Heart left ventricle (tissue), 16 donors: Measurements from ENCODE around the gene SCGB1C2. TPM values are rescaled to one million over a fixed set of nuclear protein-coding genes. Genes with fewer than 3 reads are reported as not detected.
A peak's percentile ranks its signal among the peaks of the same experiment; 100 is the strongest.

Experiments used
- ATAC-seq, 4 donors: fragments of 200-7000 bp; cut with Tn5 transposase; one replicate each; pipeline ENCODE4 v1.9.1; 2020 to 2022; ENCODE audit warnings: moderate library complexity in 4 of 4, mild to moderate bottlenecking in 3 of 4, moderate number of reproducible peaks in 1 of 4
- DNase-seq, 5 donors: peaks; one replicate each; pipeline ENCODE4 v3.0.0-alpha.2; 2020
- H3K27ac ChIP-seq, 12 donors: fragments of 200-600 bp; sonication (generic) in 4 of 12; one replicate each; pipeline versions ENCODE4 v1.5.0 to v1.8.0; 2016 to 2022; ENCODE audit warnings: mild to moderate bottlenecking in 2 of 12
- H3K27me3 ChIP-seq, 9 donors: fragments of 200-600 bp; sonication (generic) in 2 of 9; one replicate each; pipeline versions ENCODE4 v1.5.1 to v1.8.0; 2016 to 2022; ENCODE audit warnings: mild to moderate bottlenecking in 3 of 9
- H3K36me3 ChIP-seq, 9 donors: fragments of 200-600 bp; sonication (generic) in 2 of 9; one replicate each; pipeline versions ENCODE4 v1.5.0 to v1.8.0; 2018 to 2022; ENCODE audit warnings: mild to moderate bottlenecking in 2 of 9
- H3K4me1 ChIP-seq, 12 donors: fragments of 200-600 bp; sonication (generic) in 4 of 12; one replicate each; pipeline versions ENCODE4 v1.5.0 to v1.8.0; 2016 to 2022; ENCODE audit warnings: mild to moderate bottlenecking in 3 of 12
- H3K4me3 ChIP-seq, 12 donors: fragments of 200-600 bp; sonication (generic) in 4 of 12; one replicate each; pipeline versions ENCODE4 v1.5.0 to v1.8.0; 2017 to 2022; ENCODE audit warnings: mild to moderate bottlenecking in 9 of 12, moderate library complexity in 4 of 12
- H3K9me3 ChIP-seq, 12 donors: fragments of 200-600 bp; sonication (generic) in 4 of 12; one replicate each; pipeline versions ENCODE4 v1.5.0 to v1.8.0; 2016 to 2022; ENCODE audit warnings: mild to moderate bottlenecking in 1 of 12
- CTCF ChIP-seq, 12 donors: fragments of 200-600 bp; sonication (generic) in 4 of 12; IDR thresholded peaks; one replicate each; pipeline versions ENCODE4 v1.5.0 to v1.8.0; 2018 to 2022; ENCODE audit warnings: antibody characterized with exemption in 12 of 12, mild to moderate bottlenecking in 5 of 12
- POLR2A ChIP-seq, 2 donors: fragments of 450-650 bp; IDR thresholded peaks; one replicate each; pipeline ENCODE4 v1.6.1; 2017; ENCODE audit warnings: antibody characterized with exemption in 2 of 2, mild to moderate bottlenecking in 2 of 2, moderate library complexity in 2 of 2
- WGBS, 4 donors: extraction: QIAGEN DNeasy Blood & Tissue Kit in 2 of 4; methylation state at CpG; one replicate each; pipeline versions ENCODE4 v1.1.5 to v1.1.7; 2013 to 2018; 5-methylcytosine and 5-hydroxymethylcytosine counted together
- intact Hi-C, 10 donors: fragments of 100-400 bp; cut with DNase I; formaldehyde crosslinking; loops; one replicate each; pipeline versions ENCODE4 v1.11.1 to v1.14.2; 2022
- polyA plus RNA-seq, 2 donors: library from polyadenylated mRNA; stranded (reverse); fragments of 200-250 nt; gene quantifications; one replicate each; pipeline ENCODE4 v1.2.3, GENCODE V29; 2013
- total RNA-seq, 9 donors: library from RNA; depleted of rRNA in 2 of 9; stranded (reverse); fragments of >200 nt in 2 of 9; fragmentation: NEBNext Ultra II Directional in 3 of 9; extraction: Animal tissue kit (Norgen Biotek cat#: 25700) in 3 of 9; gene quantifications; one replicate each; pipeline versions ENCODE4 v1.1.0 to v1.2.4, GENCODE V29; 2016 to 2023
- donor health status: ischemic (EF 13 %, LVEDD 7.1; RV severe dilation, severe dysfunction).
- donor health status: healthy with polysubstance abuse.
- donor health status: DM: no; HTN: yes; CAD: no.
- donor health status: DM: no; HTN: no; CAD: no.
- donor health status: ischemic (EF 25% LVEDD 6.9; RV normal size, moderate dysfunction).
- donor health status: ischemic (EF 25% LVEDD 5.7; RV mildly dilated, moderate dysfunction).
- donor health status: healthy.
- donor health status: DM: yes; HTN: yes; CAD: no.
- donor health status: ischemic (EF 35%, LVEDD 5.7; RV mildly dilated, moderate dysfunction).
- donor health status: nonischemic (EF 11% LVEDD 7.7; RV severe dilation, severe dysfunction).
- donor health status: DM: yes; HTN: yes; CAD: no.
- donor health status: PGD.
- donor health status: ischemic (EF 29% LVEDD 5.4; RV normal size, mild dysfunction).
- donor health status: nonischemic (EF 23%, LVEDD 6.1; RV moderate dilation, normal function).

SCGB1C2 gene
- total and polyA plus RNA-seq, 11 donors, result not detected

GRCh38 chr17:151886-152859 lies 14.8 kb downstream of the SCGB1C2 start:
- Histone ChIP-seq H3K4me1 (no peaks in the 10 kb centered on the region), H3K4me3 (no peak overlapping the region), H3K27ac (no peak overlapping the region), H3K36me3 (peaks cover 0 to 28% (median 0%) of the 10 kb centered on the region in 9 donors), H3K27me3 (peaks cover 0 to 4% (median 0%) of the 10 kb centered on the region in 9 donors), H3K9me3 (no peaks in the 10 kb centered on the region)
- ATAC-seq, result no peak
- WGBS, 4 donors, result 84 to 90% (median 86%) methylated on average over 23 to 26 of the region's 26 CpGs
- peak in 3 of 5 donors; percentile 15 to 27 (median 17) for DNase-seq
- TF ChIP-seq CTCF (IDR thresholded peaks at IDR 0.05) (no peak), POLR2A (IDR thresholded peaks at IDR 0.05) (no peak)
- intact Hi-C loops, result no loop called here

- Histone ChIP-seq H3K27me3 (peaks cover 0 to 4% (median 0%) of the 10 kb centered on the region in 9 donors), H3K27ac (no peak overlapping the region), H3K9me3 (no peaks in the 10 kb centered on the region), H3K4me3 (no peak overlapping the region), H3K4me1 (no peaks in the 10 kb centered on the region), H3K36me3 (peaks cover 0 to 28% (median 0%) of the 10 kb centered on the region in 9 donors)
- ATAC-seq (no peak), DNase-seq (peak in 3 of 5 donors; percentile 1 to 33 (median 11))
- intact Hi-C loops, result no loop called here
- WGBS, 4 donors, result 87 to 91% (median 88%) methylated on average over 8 to 12 of the region's 12 CpGs
- no peak for TF ChIP-seq POLR2A (IDR thresholded peaks at IDR 0.05)
- TF ChIP-seq CTCF (IDR thresholded peaks at IDR 0.05), result no peak
These were observed 15.6 kb downstream of the SCGB1C2 start for GRCh38 chr17:152860-153420.

GRCh38 chr17:153851-154250 lies 16.5 kb downstream of the SCGB1C2 start:
- Histone ChIP-seq H3K4me1 (no peaks in the 10 kb centered on the region), H3K9me3 (no peaks in the 10 kb centered on the region), H3K4me3 (no peak overlapping the region), H3K27ac (no peak overlapping the region), H3K36me3 (peaks cover 0 to 28% (median 0%) of the 10 kb centered on the region in 9 donors), H3K27me3 (peaks cover 0 to 4% (median 0%) of the 10 kb centered on the region in 9 donors)
- DNase-seq (peak in 1 of 5 donors; percentile 1), ATAC-seq (no peak)
- intact Hi-C loops, result no loop called here
- no peak for TF ChIP-seq CTCF (IDR thresholded peaks at IDR 0.05)
- TF ChIP-seq POLR2A (IDR thresholded peaks at IDR 0.05), result no peak
- 85 to 88% (median 87%) methylated on average over 9 of the region's 9 CpGs for WGBS, 4 donors

- Histone ChIP-seq H3K36me3 (peaks cover 0 to 25% (median under 1%) of the 10 kb centered on the region in 9 donors), H3K4me1 (no peaks in the 10 kb centered on the region), H3K4me3 (no peak overlapping the region), H3K27me3 (peaks cover 0 to 4% (median 0%) of the 10 kb centered on the region in 9 donors), H3K9me3 (no peaks in the 10 kb centered on the region), H3K27ac (no peak overlapping the region)
- WGBS, 4 donors, result 83 to 90% (median 88%) methylated on average over 5 to 7 of the region's 7 CpGs
- peak in 3 of 5 donors; percentile 8 to 48 (median 13) for DNase-seq
- intact Hi-C loops, result no loop called here
- ATAC-seq, result no peak
- no peak for TF ChIP-seq CTCF (IDR thresholded peaks at IDR 0.05)
- TF ChIP-seq POLR2A (IDR thresholded peaks at IDR 0.05), result no peak
These were observed 18.2 kb downstream of the SCGB1C2 start for GRCh38 chr17:155576-155975.
